ENCODE measurements around the gene SKI.
"Not testable (repeated sequence)": the region's sequence is repeated elsewhere in the genome, so short reads cannot be mapped to it uniquely, and the experiment has no call there.

Gene SKI

GRCh38 chr1:2236695-2237677 lies 8.9 kb downstream of the SKI start:
- Mint-ChIP-seq H3K36me3 (ENCODE audit: low read depth) (peaks cover 50% of the 10 kb centered on the region), H3K4me3 (peak overlapping the region; percentile 38), H3K4me1 (ENCODE audit: low read depth) (peaks cover 95% of the 10 kb centered on the region), H3K9me3 (no peaks in the 10 kb centered on the region), H3K27ac (peak overlapping the region; percentile 94), H3K27me3 (no peaks in the 10 kb centered on the region)
- DNase-seq = no peak

GRCh38 chr1:2237773-2238172 lies 9.7 kb downstream of the SKI start:
- Mint-ChIP-seq H3K4me1 (ENCODE audit: low read depth) (peaks cover 95% of the 10 kb centered on the region), H3K9me3 (no peaks in the 10 kb centered on the region), H3K27me3 (no peaks in the 10 kb centered on the region), H3K36me3 (ENCODE audit: low read depth) (peaks cover 55% of the 10 kb centered on the region), H3K27ac (peak overlapping the region; percentile 94), H3K4me3 (peak overlapping the region; percentile 38)
- no peak for DNase-seq

GRCh38 chr1:2238361-2239012 lies 10.4 kb downstream of the SKI start:
- Mint-ChIP-seq H3K27ac (peak overlapping the region; percentile 84), H3K27me3 (no peaks in the 10 kb centered on the region), H3K36me3 (ENCODE audit: low read depth) (peaks cover 55% of the 10 kb centered on the region), H3K4me1 (ENCODE audit: low read depth) (peaks cover 95% of the 10 kb centered on the region), H3K9me3 (no peaks in the 10 kb centered on the region), H3K4me3 (no peak overlapping the region)
- DNase-seq = no peak

- peak overlapping the region; percentile 84 for H3K27ac Mint-ChIP-seq
- DNase-seq = no peak
- H3K4me3 Mint-ChIP-seq = no peak overlapping the region
- H3K9me3 Mint-ChIP-seq = no peaks in the 10 kb centered on the region
- no peaks in the 10 kb centered on the region for H3K27me3 Mint-ChIP-seq
- H3K4me1 Mint-ChIP-seq (ENCODE audit: low read depth) = peaks cover 94% of the 10 kb centered on the region
- peaks cover 58% of the 10 kb centered on the region for H3K36me3 Mint-ChIP-seq (ENCODE audit: low read depth)
Measured at GRCh38 chr1:2239013-2239370, 10.9 kb downstream of the SKI start.

GRCh38 chr1:2239384-2239985 lies 11.4 kb downstream of the SKI start:
- peaks cover 57% of the 10 kb centered on the region for H3K36me3 Mint-ChIP-seq (ENCODE audit: low read depth)
- no peaks in the 10 kb centered on the region for H3K27me3 Mint-ChIP-seq
- H3K27ac Mint-ChIP-seq = peak overlapping the region; percentile 84

GRCh38 chr1:2240270-2241156 lies 12.4 kb downstream of the SKI start:
- H3K4me1 Mint-ChIP-seq (ENCODE audit: low read depth) = peaks cover 92% of the 10 kb centered on the region
- H3K9me3 Mint-ChIP-seq = no peaks in the 10 kb centered on the region
- H3K27me3 Mint-ChIP-seq = no peaks in the 10 kb centered on the region
- peak overlapping the region; percentile 84 for H3K27ac Mint-ChIP-seq
- H3K4me3 Mint-ChIP-seq = peak overlapping the region; percentile 47
- DNase-seq = no peak
- peaks cover 58% of the 10 kb centered on the region for H3K36me3 Mint-ChIP-seq (ENCODE audit: low read depth)

More at GRCh38 chr1:2239384-2239985, 11.4 kb downstream of the SKI start:
- DNase-seq = no peak
- no peaks in the 10 kb centered on the region for H3K9me3 Mint-ChIP-seq
- H3K4me3 Mint-ChIP-seq = peak overlapping the region; percentile 47
- peaks cover 92% of the 10 kb centered on the region for H3K4me1 Mint-ChIP-seq (ENCODE audit: low read depth)

GRCh38 chr1:2241820-2242219 lies 13.7 kb downstream of the SKI start:
- Mint-ChIP-seq H3K4me3 (no peak overlapping the region), H3K9me3 (no peaks in the 10 kb centered on the region), H3K27ac (peak overlapping the region; percentile 84), H3K27me3 (no peaks in the 10 kb centered on the region), H3K36me3 (ENCODE audit: low read depth) (peaks cover 55% of the 10 kb centered on the region), H3K4me1 (ENCODE audit: low read depth) (peaks cover 90% of the 10 kb centered on the region)
- DNase-seq = no peak

- H3K4me3 Mint-ChIP-seq = no peak overlapping the region
- peaks cover 59% of the 10 kb centered on the region for H3K36me3 Mint-ChIP-seq (ENCODE audit: low read depth)
- peaks cover 89% of the 10 kb centered on the region for H3K4me1 Mint-ChIP-seq (ENCODE audit: low read depth)
- H3K27ac Mint-ChIP-seq = peak overlapping the region; percentile 58
- H3K9me3 Mint-ChIP-seq = no peaks in the 10 kb centered on the region
- no peaks in the 10 kb centered on the region for H3K27me3 Mint-ChIP-seq
- no peak for DNase-seq
Measured at GRCh38 chr1:2242814-2243725, 15.0 kb downstream of the SKI start.

- H3K9me3 Mint-ChIP-seq, H3K4me3 Mint-ChIP-seq, DNase-seq, H3K27me3 Mint-ChIP-seq: not testable (repeated sequence)
- peak overlapping the region; percentile 87 for H3K27ac Mint-ChIP-seq
- peaks cover 89% of the 10 kb centered on the region for H3K4me1 Mint-ChIP-seq (ENCODE audit: low read depth)
- H3K36me3 Mint-ChIP-seq (ENCODE audit: low read depth) = peaks cover 46% of the 10 kb centered on the region
Measured at GRCh38 chr1:2247045-2247394, 18.9 kb downstream of the SKI start.

GRCh38 chr1:2247760-2248126 lies 19.6 kb downstream of the SKI start:
- H3K27me3 Mint-ChIP-seq = no peaks in the 10 kb centered on the region
- H3K4me3 Mint-ChIP-seq = no peak overlapping the region
- H3K36me3 Mint-ChIP-seq (ENCODE audit: low read depth) = peaks cover 39% of the 10 kb centered on the region
- H3K9me3 Mint-ChIP-seq = no peaks in the 10 kb centered on the region
- peaks cover 89% of the 10 kb centered on the region for H3K4me1 Mint-ChIP-seq (ENCODE audit: low read depth)
- DNase-seq = no peak
- H3K27ac Mint-ChIP-seq = peak overlapping the region; percentile 37

- Mint-ChIP-seq H3K9me3 (no peaks in the 10 kb centered on the region), H3K4me3 (no peak overlapping the region)
Measured at GRCh38 chr1:2248127-2248826, 20.2 kb downstream of the SKI start.

GRCh38 chr1:2248854-2249558 lies 20.9 kb downstream of the SKI start:
- H3K27ac Mint-ChIP-seq = peak overlapping the region; percentile 27
- H3K4me3 Mint-ChIP-seq = no peak overlapping the region
- DNase-seq = no peak
- no peaks in the 10 kb centered on the region for H3K27me3 Mint-ChIP-seq
- H3K36me3 Mint-ChIP-seq (ENCODE audit: low read depth) = peaks cover 32% of the 10 kb centered on the region
- peaks cover 84% of the 10 kb centered on the region for H3K4me1 Mint-ChIP-seq (ENCODE audit: low read depth)
- H3K9me3 Mint-ChIP-seq = no peaks in the 10 kb centered on the region

More at GRCh38 chr1:2248127-2248826, 20.2 kb downstream of the SKI start:
- DNase-seq = no peak
- Mint-ChIP-seq H3K4me1 (ENCODE audit: low read depth) (peaks cover 86% of the 10 kb centered on the region), H3K27ac (peak overlapping the region; percentile 37), H3K36me3 (ENCODE audit: low read depth) (peaks cover 38% of the 10 kb centered on the region), H3K27me3 (no peaks in the 10 kb centered on the region)
